OCI-LY3 (cell line): ENCODE measurements around the gene RPL36.
"Not testable (repeated sequence)": the region's sequence is repeated elsewhere in the genome, so short reads cannot be mapped to it uniquely, and the experiment has no call there.

Source experiments
- H2AFZ ChIP-seq: fragments of 200-600, 300-600 bp; shearing (Covaris generic); 2 replicates; pipeline ENCODE4 v1.6.0; 2014; ENCODE audit warnings: antibody characterized with exemption, low read depth, low read length
- H3K27ac ChIP-seq: fragments of 200-600, 300-600 bp; sonication (generic); 2 replicates; pipeline ENCODE4 v1.5.1; 2014; ENCODE audit warnings: mild to moderate bottlenecking, low read length, moderate library complexity, mixed read lengths
- H3K27me3 ChIP-seq: fragments of 200-600, 300-600 bp; sonication (generic); 2 replicates; pipeline ENCODE4 v1.6.1; 2014; ENCODE audit warnings: low read depth, low read length, mixed read lengths
- H3K36me3 ChIP-seq: fragments of 200-600, 300-600 bp; sonication (generic); replicated peaks from 2 replicates; pipeline ENCODE3; 2014; ENCODE audit warnings: low read depth, low read length, mixed read lengths
- H3K4me1 ChIP-seq: fragments of 300-600, 200-600 bp; sonication (generic); 2 replicates; pipeline ENCODE4 v1.6.1; 2014; ENCODE audit warnings: low read length, mixed read lengths
- H3K4me2 ChIP-seq: fragments of 200-600, 300-600 bp; sonication (generic); 2 replicates; pipeline ENCODE4 v1.6.1; 2014; ENCODE audit warnings: low read length, mixed read lengths
- H3K4me3 ChIP-seq: fragments of 300-600, 200-600 bp; sonication (generic); 2 replicates; pipeline ENCODE4 v1.5.1; 2014; ENCODE audit warnings: antibody characterized with exemption, mild to moderate bottlenecking, low read length, moderate library complexity
- H3K79me2 ChIP-seq: fragments of 300-600, 200-600 bp; shearing (Covaris generic); 2 replicates; pipeline ENCODE4 v1.6.1; 2014; ENCODE audit warnings: mild to moderate bottlenecking, low read length, mixed read lengths
- H3K9ac ChIP-seq: fragments of 300-600, 200-600 bp; shearing (Covaris generic); 2 replicates; pipeline ENCODE4 v1.6.0; 2014; ENCODE audit warnings: mild to moderate bottlenecking, low read length, moderate library complexity
- H3K9me3 ChIP-seq: fragments of 200-600, 300-600 bp; shearing (Covaris generic); 2 replicates; pipeline ENCODE4 v1.6.1; 2014; ENCODE audit warnings: low read length, mixed read lengths; ENCODE audit not compliant: insufficient read depth
- H4K20me1 ChIP-seq: fragments of 200-600, 300-600 bp; sonication (generic); 2 replicates; pipeline ENCODE4 v1.6.1; 2016; ENCODE audit warnings: low read length, mixed read lengths; ENCODE audit not compliant: insufficient read depth
- CTCF ChIP-seq: fragments of 200-600, 300-600 bp; sonication (generic); IDR thresholded peaks from 2 replicates; pipeline ENCODE4 v1.5.1; 2014; ENCODE audit warnings: antibody characterized with exemption, low read length, low read depth
- EZH2phosphoT487 ChIP-seq: fragments of 200-600 bp; shearing (Covaris generic); IDR thresholded peaks from 2 replicates; pipeline ENCODE4 v1.6.1; 2018; ENCODE audit warnings: antibody characterized with exemption, mixed run types, low read depth

The RPL36 gene

DNA sequence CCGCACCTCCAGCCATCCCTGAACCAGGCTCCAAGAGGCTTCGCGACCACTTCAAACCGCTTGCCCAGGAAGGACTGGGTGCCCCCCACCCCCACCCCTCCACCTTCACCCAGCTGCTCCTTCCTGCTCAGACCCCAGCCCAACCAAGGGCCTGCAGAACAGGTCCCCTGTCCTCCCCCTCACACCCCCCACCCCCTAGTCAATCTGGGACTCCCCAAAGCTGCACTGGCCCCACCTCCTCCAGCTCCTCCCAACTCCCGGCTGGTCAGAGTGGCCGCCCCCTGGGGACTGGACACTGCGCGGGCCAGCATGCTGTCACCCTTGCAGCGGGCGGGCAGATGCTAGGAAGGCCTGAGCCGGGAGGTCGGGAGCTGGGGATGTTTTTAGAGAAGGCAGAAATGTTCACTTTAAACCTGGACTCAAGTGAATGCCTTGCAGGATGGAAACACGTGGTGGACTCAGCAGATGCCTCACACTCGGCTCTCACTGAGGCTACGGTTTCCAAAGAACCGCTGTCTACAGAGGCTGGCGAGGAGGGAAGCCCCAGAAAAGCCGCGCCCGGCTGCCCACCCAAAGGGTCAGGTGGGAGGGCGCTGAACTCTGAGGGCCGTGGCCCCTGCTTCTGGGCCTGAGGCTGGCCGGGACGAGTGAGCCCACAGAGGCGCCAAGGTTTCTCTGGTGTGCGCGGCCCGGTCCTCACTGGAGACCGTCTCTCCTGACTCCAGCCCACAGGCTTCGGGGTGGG lies 8.0 kb downstream of the RPL36 start:
- Histone ChIP-seq H3K27me3 (no peaks in the 10 kb centered on the region), H3K27ac (no peak overlapping the region), H2AFZ (no peak overlapping the region), H3K9ac (no peak overlapping the region), H4K20me1 (peaks cover 52% of the 10 kb centered on the region), H3K9me3 (no peaks in the 10 kb centered on the region), H3K4me2 (no peak overlapping the region), H3K36me3 (peaks cover 66% of the 10 kb centered on the region), H3K79me2 (peaks cover 49% of the 10 kb centered on the region), H3K4me3 (no peak overlapping the region), H3K4me1 (peaks cover 1% of the 10 kb centered on the region; the same call in 1 of the 2 replicates)
- TF ChIP-seq CTCF (no peak), EZH2phosphoT487 (no peak)

DNA sequence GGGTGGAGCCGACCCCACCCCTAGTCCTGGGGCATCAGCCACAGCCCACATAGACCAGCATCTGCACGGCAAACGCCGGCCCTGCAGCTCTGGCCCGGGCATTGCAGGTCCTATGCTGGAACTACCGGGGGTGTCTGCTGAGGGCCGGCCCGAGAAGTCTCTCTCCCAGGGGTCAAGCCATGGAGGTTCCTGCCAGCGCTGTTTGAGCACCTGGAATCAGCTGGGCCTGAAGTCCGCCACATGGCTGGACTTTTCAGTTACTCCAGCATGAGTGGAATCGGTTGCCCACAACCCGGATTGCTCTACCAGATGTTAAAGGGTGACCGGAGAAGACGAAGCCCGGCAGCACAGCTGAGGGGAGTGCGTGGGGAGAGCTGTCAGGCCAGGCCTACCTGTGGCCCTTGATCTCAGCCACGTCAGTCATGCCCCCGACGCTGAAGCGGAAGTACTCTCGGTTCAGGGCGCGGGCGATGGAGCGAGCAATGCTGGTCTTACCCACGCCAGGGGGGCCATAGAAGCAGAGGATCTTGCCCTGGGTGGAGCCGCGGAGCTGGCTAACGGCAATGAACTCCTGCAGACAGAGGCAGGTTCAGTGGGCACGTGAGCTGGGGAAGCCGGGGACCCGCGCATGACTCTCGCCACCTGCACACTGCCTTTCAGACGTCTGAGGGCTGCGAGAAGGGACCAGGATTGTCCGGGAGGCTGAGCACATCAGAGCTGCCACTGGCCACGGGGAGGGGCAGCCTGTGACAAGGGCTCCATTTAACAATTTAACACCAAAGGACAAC lies 8.7 kb downstream of the RPL36 start:
- H3K36me3 ChIP-seq = peaks cover 66% of the 10 kb centered on the region
- TF ChIP-seq EZH2phosphoT487 (no peak), CTCF (no peak)
- H3K27me3 ChIP-seq = no peaks in the 10 kb centered on the region
- H2AFZ ChIP-seq = no peak overlapping the region
- no peaks in the 10 kb centered on the region for H3K4me1 ChIP-seq
- H3K4me3 ChIP-seq = no peak overlapping the region
- H3K79me2 ChIP-seq = peaks cover 49% of the 10 kb centered on the region
- no peaks in the 10 kb centered on the region for H3K9me3 ChIP-seq
- no peak overlapping the region for H3K27ac ChIP-seq
- H4K20me1 ChIP-seq = peaks cover 45% of the 10 kb centered on the region
- no peak overlapping the region for H3K9ac ChIP-seq
- no peak overlapping the region for H3K4me2 ChIP-seq

DNA sequence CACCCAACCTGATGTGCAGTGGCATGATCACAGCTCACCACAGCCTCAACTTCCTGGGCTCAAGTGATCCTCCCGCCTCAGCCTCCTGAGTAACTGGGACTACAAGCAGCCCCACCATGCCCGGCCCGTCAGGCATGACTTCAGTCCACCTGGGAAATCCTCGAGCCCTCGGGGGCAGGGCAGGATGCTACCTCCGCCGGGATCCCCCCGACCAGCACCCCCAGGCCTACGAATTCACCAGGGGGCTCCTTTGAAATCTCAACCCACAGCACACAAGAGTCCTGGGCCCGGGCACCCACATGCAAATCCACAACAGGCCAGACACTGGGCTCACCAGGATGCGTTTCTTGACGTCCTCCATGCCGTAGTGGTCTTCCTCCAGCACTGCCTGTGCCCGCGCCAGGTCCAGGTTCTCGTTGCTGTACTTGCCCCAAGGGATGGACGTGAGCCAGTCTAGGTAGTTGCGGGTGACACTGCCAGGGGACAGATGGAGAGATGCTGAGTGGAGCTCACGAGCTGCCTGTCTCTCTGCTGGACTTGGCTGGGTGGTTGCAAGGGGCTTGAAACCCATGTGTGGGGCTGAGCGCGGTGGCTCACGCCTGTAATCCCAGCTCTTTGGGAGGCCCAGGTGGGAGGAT lies 10.5 kb downstream of the RPL36 start:
- Histone ChIP-seq H3K4me3 (no peak overlapping the region), H3K79me2 (peaks cover 44% of the 10 kb centered on the region), H3K4me1 (no peaks in the 10 kb centered on the region), H3K9ac (no peak overlapping the region), H2AFZ (no peak overlapping the region), H3K27me3 (no peaks in the 10 kb centered on the region), H4K20me1 (peaks cover 32% of the 10 kb centered on the region), H3K36me3 (peaks cover 65% of the 10 kb centered on the region), H3K4me2 (no peak overlapping the region), H3K27ac (no peak overlapping the region), H3K9me3 (no peaks in the 10 kb centered on the region)
- no peak for TF ChIP-seq CTCF
- TF ChIP-seq EZH2phosphoT487 = no peak

DNA sequence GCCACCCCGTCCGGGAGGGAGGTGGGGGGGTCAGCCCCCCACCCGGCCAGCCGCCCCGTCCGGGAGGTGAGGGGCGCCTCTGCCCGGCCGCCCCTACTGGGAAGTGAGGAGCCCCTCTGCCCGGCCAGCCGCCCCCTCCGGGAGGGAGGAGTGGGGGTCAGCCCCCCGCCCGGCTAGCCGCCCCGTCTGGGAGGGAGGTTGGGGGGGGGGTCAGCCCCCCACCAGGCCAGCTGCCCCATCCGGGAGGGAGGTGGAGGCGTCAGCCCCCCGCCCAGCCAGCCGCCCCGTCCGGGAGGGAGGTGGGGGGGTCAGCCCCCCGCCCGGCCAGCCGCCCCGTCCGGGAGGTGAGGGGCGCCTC lies 11.9 kb downstream of the RPL36 start:
- not testable (repeated sequence) for H3K27me3 ChIP-seq, H3K4me1 ChIP-seq, H3K9ac ChIP-seq, H3K27ac ChIP-seq, H2AFZ ChIP-seq, H3K9me3 ChIP-seq, H3K4me2 ChIP-seq, H3K4me3 ChIP-seq
- H3K79me2 ChIP-seq = peaks cover 37% of the 10 kb centered on the region
- H4K20me1 ChIP-seq = peaks cover 22% of the 10 kb centered on the region
- peaks cover 63% of the 10 kb centered on the region for H3K36me3 ChIP-seq
